GM10847 (cell line): ENCODE data around the gene SLC25A21.

Source experiments
- POLR2A ChIP-seq: IDR thresholded peaks from 2 replicates; pipeline ENCODE4 v1.6.1; 2011; ENCODE audit not compliant: insufficient read length; ENCODE audit errors: extremely low read depth

The SLC25A21 gene

GRCh38 chr14:36684946-36685345, 487.5 kb downstream of the SLC25A21 start:
- TF ChIP-seq POLR2A = no peak

- no peak for TF ChIP-seq POLR2A
Observed at GRCh38 chr14:36683083-36683724, 489.2 kb downstream of the SLC25A21 start.

GRCh38 chr14:36682338-36682737, 490.1 kb downstream of the SLC25A21 start:
- TF ChIP-seq POLR2A = no peak

- no peak for TF ChIP-seq POLR2A
Observed at GRCh38 chr14:36676236-36676635, 496.2 kb downstream of the SLC25A21 start.

GRCh38 chr14:36675581-36675980, 496.8 kb downstream of the SLC25A21 start:
- no peak for TF ChIP-seq POLR2A

GRCh38 chr14:36674659-36675058, 497.7 kb downstream of the SLC25A21 start:
- TF ChIP-seq POLR2A = no peak

- no peak for TF ChIP-seq POLR2A
Observed at GRCh38 chr14:36672095-36672494, 500.3 kb downstream of the SLC25A21 start.

GRCh38 chr14:36671149-36671548, 501.3 kb downstream of the SLC25A21 start:
- no peak for TF ChIP-seq POLR2A

- no peak for TF ChIP-seq POLR2A
Observed at GRCh38 chr14:36667679-36668078, 504.7 kb downstream of the SLC25A21 start.

GRCh38 chr14:36666416-36667206, 505.8 kb downstream of the SLC25A21 start:
- no peak for TF ChIP-seq POLR2A

GRCh38 chr14:36665887-36666415, 506.5 kb downstream of the SLC25A21 start:
- no peak for TF ChIP-seq POLR2A

- no peak for TF ChIP-seq POLR2A
Observed at GRCh38 chr14:36664322-36665193, 507.8 kb downstream of the SLC25A21 start.

GRCh38 chr14:36663404-36664321, 508.7 kb downstream of the SLC25A21 start:
- no peak for TF ChIP-seq POLR2A
